GM12892 (cell line): ENCODE data around the gene MOCS2.

Source experiments
- POLR2A ChIP-seq: IDR thresholded peaks from 2 replicates; pipeline ENCODE4 v1.6.1; 2011; ENCODE audit warnings: low read depth, low read length, control low read depth
- POLR2AphosphoS5 ChIP-seq: IDR thresholded peaks from 2 replicates; pipeline ENCODE4 v1.6.1; 2011; ENCODE audit warnings: low read depth, low read length, control low read depth

DNA sequence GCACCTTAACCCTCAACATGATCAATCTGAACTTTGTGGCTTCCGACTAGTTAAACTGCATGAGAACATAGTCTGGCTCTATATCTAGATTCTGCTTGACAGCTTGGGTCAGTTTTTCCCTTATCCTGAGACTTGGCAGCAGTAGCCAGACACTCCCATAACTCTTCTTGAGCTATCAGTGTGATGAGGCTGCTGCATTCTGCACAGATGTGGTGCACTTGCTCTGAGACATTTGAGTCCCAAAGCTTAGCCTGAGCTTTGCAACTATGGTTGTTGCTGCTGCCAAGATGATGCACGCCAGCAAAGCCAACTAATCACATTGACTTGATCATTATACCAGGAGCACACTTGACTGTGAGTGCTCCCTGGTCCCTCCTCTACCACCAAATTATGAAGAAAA, 36.2 kb downstream of the MOCS2 start:
- TF ChIP-seq POLR2A: no peak
- no peak for TF ChIP-seq POLR2AphosphoS5
